PFSK-1 (cell line): ENCODE results near the gene RBBP8.

Source experiments
- FOXP2 ChIP-seq: optimal IDR thresholded peaks from 2 replicates; pipeline ENCODE3; 2011; ENCODE audit warnings: borderline replicate concordance, control low read depth, inconsistent platforms; ENCODE audit not compliant: insufficient read depth; ENCODE audit errors: extremely low read length, extremely low read depth
- POLR2AphosphoS5 ChIP-seq: IDR thresholded peaks from 2 replicates; pipeline ENCODE4 v1.6.1; 2012; ENCODE audit warnings: low read depth, mild to moderate bottlenecking, control low read depth, low read length, moderate library complexity
- SIN3A ChIP-seq: IDR thresholded peaks from 2 replicates; pipeline ENCODE4 v1.6.1; 2012; ENCODE audit warnings: mild to moderate bottlenecking, low read length, moderate library complexity, borderline replicate concordance; ENCODE audit not compliant: insufficient read depth
- TAF1 ChIP-seq: IDR thresholded peaks from 2 replicates; pipeline ENCODE4 v1.6.1; 2012; ENCODE audit warnings: low read length, control low read depth, borderline replicate concordance; ENCODE audit not compliant: insufficient read depth
- TF ChIP-seq, protein P1 (sequence below), 2 experiments: IDR thresholded peaks; 2 replicates each; pipeline versions ENCODE4 v1.6.1 to v1.8.0; 2011 to 2012; ENCODE audit warnings: low read depth in 2 of 2, low read length in 2 of 2, control low read depth in 1 of 2, inconsistent platforms in 1 of 2, mild to moderate bottlenecking in 1 of 2, moderate library complexity in 1 of 2; ENCODE audit not compliant: insufficient read depth in 1 of 2

The RBBP8 gene

DNA sequence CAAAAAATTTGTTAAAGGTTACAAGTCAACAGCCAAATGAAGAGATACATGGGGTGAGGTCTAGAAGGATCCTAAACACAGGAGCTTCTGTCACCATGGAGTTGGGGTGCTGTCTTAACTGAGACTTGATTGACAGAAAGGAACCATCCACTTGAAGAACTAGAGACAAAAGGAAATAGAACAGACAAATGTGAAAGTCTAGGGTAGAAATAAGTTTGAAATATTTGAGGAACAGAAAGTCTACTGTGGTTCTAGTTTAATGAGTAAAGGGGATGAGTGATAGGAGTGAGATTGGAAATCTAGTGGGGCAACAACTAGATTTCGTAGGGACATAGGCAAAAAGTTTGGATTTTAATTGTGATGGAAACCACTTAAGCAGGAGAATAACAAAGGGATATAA, 18.7 kb downstream of the RBBP8 start:
- TF ChIP-seq TAF1 = no peak
- TF ChIP-seq SIN3A = no peak
- TF ChIP-seq FOXP2 = no peak
- no peak for TF ChIP-seq POLR2AphosphoS5
- TF ChIP-seq, protein P1, sequence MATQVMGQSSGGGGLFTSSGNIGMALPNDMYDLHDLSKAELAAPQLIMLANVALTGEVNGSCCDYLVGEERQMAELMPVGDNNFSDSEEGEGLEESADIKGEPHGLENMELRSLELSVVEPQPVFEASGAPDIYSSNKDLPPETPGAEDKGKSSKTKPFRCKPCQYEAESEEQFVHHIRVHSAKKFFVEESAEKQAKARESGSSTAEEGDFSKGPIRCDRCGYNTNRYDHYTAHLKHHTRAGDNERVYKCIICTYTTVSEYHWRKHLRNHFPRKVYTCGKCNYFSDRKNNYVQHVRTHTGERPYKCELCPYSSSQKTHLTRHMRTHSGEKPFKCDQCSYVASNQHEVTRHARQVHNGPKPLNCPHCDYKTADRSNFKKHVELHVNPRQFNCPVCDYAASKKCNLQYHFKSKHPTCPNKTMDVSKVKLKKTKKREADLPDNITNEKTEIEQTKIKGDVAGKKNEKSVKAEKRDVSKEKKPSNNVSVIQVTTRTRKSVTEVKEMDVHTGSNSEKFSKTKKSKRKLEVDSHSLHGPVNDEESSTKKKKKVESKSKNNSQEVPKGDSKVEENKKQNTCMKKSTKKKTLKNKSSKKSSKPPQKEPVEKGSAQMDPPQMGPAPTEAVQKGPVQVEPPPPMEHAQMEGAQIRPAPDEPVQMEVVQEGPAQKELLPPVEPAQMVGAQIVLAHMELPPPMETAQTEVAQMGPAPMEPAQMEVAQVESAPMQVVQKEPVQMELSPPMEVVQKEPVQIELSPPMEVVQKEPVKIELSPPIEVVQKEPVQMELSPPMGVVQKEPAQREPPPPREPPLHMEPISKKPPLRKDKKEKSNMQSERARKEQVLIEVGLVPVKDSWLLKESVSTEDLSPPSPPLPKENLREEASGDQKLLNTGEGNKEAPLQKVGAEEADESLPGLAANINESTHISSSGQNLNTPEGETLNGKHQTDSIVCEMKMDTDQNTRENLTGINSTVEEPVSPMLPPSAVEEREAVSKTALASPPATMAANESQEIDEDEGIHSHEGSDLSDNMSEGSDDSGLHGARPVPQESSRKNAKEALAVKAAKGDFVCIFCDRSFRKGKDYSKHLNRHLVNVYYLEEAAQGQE (IDR thresholded peaks at IDR 0.05; ENCODE audit: insufficient read depth in 1 of 2, low read depth in 2 of 2, low read length in 2 of 2) = no peak

DNA sequence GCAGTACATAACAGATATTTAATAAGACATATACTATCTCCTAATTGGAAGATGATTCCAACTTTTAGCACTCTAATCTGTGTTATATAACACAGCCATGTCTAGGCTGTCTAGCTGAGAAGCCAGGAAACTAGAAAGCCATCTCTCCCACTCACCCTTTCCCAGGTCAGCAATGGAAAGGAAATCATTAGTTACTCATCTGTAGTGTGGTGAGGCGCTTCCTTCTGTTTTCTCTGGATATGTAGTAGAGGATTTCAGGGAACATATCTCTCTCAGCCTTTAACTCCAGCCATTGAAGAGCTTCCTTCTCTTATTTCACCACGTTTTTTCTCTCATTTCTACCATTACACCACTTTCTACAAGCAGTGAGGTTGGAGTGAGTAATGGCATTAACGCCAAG, 19.4 kb downstream of the RBBP8 start:
- no peak for TF ChIP-seq SIN3A
- TF ChIP-seq TAF1 = no peak
- TF ChIP-seq POLR2AphosphoS5 = no peak
- TF ChIP-seq, protein P1 (IDR thresholded peaks at IDR 0.05; ENCODE audit: insufficient read depth in 1 of 2, low read depth in 2 of 2, low read length in 2 of 2) = no peak
- no peak for TF ChIP-seq FOXP2

DNA sequence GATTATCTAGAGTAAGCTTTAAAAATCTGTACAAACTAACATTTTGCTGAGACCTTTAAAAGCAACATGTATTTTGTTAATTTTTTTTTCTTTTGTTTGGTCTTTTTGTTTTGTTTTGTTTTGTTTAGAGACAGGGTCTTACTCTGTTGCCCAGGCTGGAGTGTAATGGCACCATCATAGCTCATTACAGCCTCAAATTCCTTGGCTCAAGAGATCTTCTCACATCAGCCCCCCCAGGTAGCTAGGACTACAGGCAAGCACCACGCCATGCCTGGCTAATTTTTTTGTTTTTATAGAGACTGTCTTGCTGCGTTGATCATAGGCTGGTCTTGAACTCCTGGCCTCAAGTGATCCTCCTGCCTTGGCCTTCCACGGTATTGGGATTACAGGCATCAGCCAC, 23.1 kb downstream of the RBBP8 start:
- TF ChIP-seq TAF1 (no peak), POLR2AphosphoS5 (no peak), FOXP2 (no peak)
- TF ChIP-seq, protein P1 (IDR thresholded peaks at IDR 0.05; ENCODE audit: insufficient read depth in 1 of 2, low read depth in 2 of 2, low read length in 2 of 2) = no peak

DNA sequence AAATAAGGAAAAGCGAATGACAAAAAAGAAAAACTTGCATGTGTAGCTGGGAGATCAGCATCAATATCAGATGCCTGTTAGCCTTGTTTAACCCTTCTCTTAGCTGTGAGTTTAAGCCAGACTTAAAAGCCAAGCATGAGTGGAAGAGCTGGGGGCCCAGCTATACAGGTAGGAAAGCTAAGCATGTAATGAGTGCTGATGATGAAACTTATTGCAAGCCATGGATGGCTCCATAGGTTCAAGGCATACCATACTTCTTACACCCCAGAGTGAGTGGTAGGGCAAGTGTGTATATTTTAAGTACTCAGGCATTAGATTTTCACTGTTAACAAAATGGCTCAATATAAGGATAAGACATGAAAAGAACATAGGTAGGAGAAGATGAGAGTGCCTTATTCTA, 28.0 kb downstream of the RBBP8 start:
- TF ChIP-seq FOXP2 (no peak), SIN3A (no peak), POLR2AphosphoS5 (no peak), TAF1 (no peak)
- TF ChIP-seq, protein P1 (IDR thresholded peaks at IDR 0.05; ENCODE audit: insufficient read depth in 1 of 2, low read depth in 2 of 2, low read length in 2 of 2) = no peak

DNA sequence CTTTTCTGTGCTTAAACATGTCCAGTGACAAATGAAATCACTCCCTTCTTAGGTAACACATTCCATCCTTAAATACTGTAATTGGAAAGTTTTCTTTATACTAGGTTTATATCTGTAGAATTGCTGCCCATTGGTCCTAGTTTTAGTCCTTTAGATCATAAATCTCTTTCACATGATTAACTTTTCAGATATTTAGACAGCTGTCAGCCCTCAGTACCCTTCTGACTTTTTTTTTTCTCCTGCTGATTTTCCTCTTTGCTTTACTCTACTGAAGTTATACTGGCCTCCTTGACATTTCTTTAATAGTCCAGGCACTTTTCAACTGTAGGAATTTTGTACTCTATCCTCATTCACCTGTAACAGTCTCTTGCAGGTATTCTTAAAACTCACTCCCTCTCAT, 28.9 kb downstream of the RBBP8 start:
- TF ChIP-seq POLR2AphosphoS5 = no peak
- no peak for TF ChIP-seq FOXP2
- no peak for TF ChIP-seq SIN3A
- TF ChIP-seq TAF1 = no peak
- TF ChIP-seq, protein P1 (IDR thresholded peaks at IDR 0.05; ENCODE audit: insufficient read depth in 1 of 2, low read depth in 2 of 2, low read length in 2 of 2) = no peak
